Chondrocyte (in vitro differentiated cells): ENCODE data around the gene TSPAN1. TPM values are rescaled to one million over a fixed set of nuclear protein-coding genes. Genes with fewer than 3 reads are reported as not detected.
A peak's percentile ranks its signal among the peaks of the same experiment; 100 is the strongest.

Experiments used
- DNase-seq: peaks from one replicate; pipeline ENCODE4 v3.0.0; 2021; ENCODE audit warnings: mixed read lengths, low spot score
- H3K27ac Mint-ChIP-seq: one replicate; pipeline ENCODE4 v1.8.0; 2021; ENCODE audit warnings: mild to moderate bottlenecking, moderate library complexity, mixed read lengths; ENCODE audit not compliant: unreplicated experiment
- H3K27me3 Mint-ChIP-seq: 2 replicates; pipeline ENCODE4 v1.8.0; 2021; ENCODE audit warnings: low read depth, mixed read lengths
- H3K36me3 Mint-ChIP-seq: 2 replicates; pipeline ENCODE4 v1.8.0; 2021; ENCODE audit warnings: low read depth, mixed read lengths
- H3K4me1 Mint-ChIP-seq: 2 replicates; pipeline ENCODE4 v1.8.0; 2021; ENCODE audit warnings: low read depth, mild to moderate bottlenecking, mixed read lengths
- H3K4me3 Mint-ChIP-seq: one replicate; pipeline ENCODE4 v1.8.0; 2021; ENCODE audit warnings: mild to moderate bottlenecking, moderate library complexity, mixed read lengths; ENCODE audit not compliant: unreplicated experiment
- H3K9me3 Mint-ChIP-seq: 2 replicates; pipeline ENCODE4 v1.8.0; 2021; ENCODE audit warnings: low read depth, mixed read lengths
- CTCF ChIP-seq: fragments of 200-600 bp; sonication (generic); IDR thresholded peaks from 2 replicates; pipeline ENCODE4 v1.5.0; 2021; ENCODE audit warnings: antibody characterized with exemption, mild to moderate bottlenecking, moderate library complexity
- total RNA-seq: library from RNA; stranded (reverse); gene quantifications from 3 replicates; pipeline ENCODE4 v1.2.1, GENCODE V29; 2021

The TSPAN1 gene
- total RNA-seq, 1 donor from 2014 or later = 1.6 TPM

DNA sequence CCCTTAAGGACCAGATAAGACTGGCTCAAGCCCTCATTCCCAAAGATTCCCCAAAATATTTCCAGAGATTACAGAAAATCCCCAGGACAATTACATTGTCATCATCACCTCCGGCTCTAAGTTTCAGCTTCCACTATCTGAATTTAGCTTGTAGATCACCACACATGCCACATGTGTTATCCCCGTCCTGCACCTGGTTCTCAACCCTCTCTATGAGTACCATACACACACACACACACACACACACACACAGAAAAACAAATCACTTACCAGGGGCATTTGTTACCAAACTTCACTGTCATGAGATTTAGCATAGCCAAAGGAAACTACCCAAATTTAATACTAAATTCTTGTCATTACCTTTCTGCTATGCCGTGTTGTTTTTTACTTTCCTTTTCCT lies 15.4 kb upstream of the TSPAN1 start:
- no peaks in the 10 kb centered on the region for H3K27me3 Mint-ChIP-seq
- H3K4me3 Mint-ChIP-seq = no peak overlapping the region
- DNase-seq = no peak
- no peaks in the 10 kb centered on the region for H3K4me1 Mint-ChIP-seq
- no peaks in the 10 kb centered on the region for H3K36me3 Mint-ChIP-seq
- no peak overlapping the region for H3K27ac Mint-ChIP-seq
- no peak for TF ChIP-seq CTCF
- no peaks in the 10 kb centered on the region for H3K9me3 Mint-ChIP-seq

DNA sequence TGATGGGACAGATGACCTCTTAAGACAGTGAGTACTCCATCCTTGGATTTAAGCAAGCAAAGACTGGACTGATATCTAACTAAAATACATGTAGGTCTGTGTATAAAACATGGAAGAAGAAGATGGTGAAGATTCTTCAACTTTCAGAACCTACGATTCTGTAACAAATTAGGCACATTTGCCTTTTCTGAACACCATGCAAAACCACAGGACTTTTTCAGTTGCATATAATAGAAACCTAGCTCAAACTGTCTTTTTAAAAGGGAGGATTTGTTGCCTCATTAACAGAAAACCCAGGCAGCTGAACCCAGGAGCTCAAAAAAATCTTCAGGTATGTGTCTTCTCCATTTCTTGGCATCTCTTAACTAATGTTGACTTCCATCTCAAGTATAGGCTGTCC lies 14.7 kb upstream of the TSPAN1 start:
- Mint-ChIP-seq H3K27ac (no peak overlapping the region), H3K27me3 (no peaks in the 10 kb centered on the region), H3K4me3 (no peak overlapping the region), H3K4me1 (no peaks in the 10 kb centered on the region), H3K9me3 (no peaks in the 10 kb centered on the region), H3K36me3 (no peaks in the 10 kb centered on the region)
- no peak for TF ChIP-seq CTCF
- DNase-seq = no peak

DNA sequence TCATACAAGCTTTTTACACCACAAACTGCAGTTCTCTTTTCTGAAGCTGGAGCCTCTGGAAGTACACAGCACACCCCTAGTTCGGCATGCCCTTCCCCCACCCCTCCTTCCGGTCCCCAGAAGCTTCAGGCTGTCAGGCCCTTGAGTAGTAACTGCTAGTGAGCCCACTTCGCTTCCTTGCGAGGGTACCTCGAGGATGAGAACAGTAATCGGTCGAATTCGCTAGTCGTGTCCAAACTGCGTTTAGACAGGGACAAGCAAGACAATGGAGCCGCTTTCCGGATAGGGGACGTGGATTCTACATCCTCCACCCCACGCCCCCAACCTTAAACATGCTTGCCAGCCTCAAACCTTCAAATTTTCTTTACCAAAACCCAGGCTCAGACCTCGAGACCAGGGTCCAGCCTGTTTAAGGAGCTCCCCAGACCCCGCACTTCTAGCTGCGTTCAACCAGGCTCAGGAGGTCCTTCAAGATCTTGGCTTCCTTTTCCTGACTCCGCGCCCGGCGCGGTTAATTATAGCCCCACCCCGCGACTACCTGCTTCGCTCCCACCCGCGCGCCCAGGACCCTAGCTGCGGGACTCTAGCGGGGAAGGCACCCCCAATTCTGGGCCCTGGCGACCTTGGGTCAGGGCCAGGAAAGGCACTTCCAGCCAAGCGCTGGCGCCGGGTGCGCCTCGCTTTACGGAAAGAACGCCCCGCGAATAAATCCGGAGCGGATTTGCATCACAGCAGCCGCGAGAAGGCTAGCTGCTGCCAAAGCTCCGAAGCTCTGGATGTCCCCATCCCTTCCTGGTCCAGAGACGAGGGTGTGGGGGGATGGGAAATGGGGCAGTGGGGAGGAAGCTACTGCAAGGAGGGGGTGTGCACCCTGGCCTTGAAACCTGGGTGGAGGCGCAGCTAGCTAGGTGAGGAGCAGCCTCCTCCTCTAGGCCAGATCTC lies 8.1 kb upstream of the TSPAN1 start:
- no peaks in the 10 kb centered on the region for H3K9me3 Mint-ChIP-seq
- H3K27me3 Mint-ChIP-seq = no peaks in the 10 kb centered on the region
- H3K36me3 Mint-ChIP-seq = no peaks in the 10 kb centered on the region
- no peak overlapping the region for H3K27ac Mint-ChIP-seq
- H3K4me3 Mint-ChIP-seq = peak overlapping the region; percentile 46
- no peak for TF ChIP-seq CTCF
- no peak for DNase-seq
- peaks cover 4% of the 10 kb centered on the region for H3K4me1 Mint-ChIP-seq

DNA sequence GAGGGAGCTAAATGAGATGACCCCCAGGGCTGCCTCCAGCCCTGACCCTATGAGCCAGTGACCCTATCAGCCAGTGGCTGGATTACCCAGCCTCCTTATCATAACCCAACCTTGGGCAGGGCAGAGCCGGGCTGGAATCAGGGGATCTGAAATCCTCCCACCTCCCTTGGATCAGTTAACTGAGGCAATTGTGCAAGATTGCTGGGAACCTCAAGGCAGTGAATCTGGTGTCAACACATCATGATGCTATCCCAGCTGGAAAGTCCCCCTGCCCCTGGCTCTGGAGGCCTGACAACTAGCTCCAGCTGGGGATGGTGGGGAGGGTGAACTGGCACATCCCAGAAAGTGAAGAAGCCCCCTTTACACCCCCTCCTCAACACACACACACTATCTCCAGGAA lies 6.4 kb upstream of the TSPAN1 start:
- Mint-ChIP-seq H3K4me3 (no peak overlapping the region), H3K27ac (no peak overlapping the region), H3K4me1 (peaks cover 6% of the 10 kb centered on the region), H3K36me3 (no peaks in the 10 kb centered on the region), H3K27me3 (no peaks in the 10 kb centered on the region), H3K9me3 (no peaks in the 10 kb centered on the region)
- DNase-seq = no peak
- TF ChIP-seq CTCF = no peak

DNA sequence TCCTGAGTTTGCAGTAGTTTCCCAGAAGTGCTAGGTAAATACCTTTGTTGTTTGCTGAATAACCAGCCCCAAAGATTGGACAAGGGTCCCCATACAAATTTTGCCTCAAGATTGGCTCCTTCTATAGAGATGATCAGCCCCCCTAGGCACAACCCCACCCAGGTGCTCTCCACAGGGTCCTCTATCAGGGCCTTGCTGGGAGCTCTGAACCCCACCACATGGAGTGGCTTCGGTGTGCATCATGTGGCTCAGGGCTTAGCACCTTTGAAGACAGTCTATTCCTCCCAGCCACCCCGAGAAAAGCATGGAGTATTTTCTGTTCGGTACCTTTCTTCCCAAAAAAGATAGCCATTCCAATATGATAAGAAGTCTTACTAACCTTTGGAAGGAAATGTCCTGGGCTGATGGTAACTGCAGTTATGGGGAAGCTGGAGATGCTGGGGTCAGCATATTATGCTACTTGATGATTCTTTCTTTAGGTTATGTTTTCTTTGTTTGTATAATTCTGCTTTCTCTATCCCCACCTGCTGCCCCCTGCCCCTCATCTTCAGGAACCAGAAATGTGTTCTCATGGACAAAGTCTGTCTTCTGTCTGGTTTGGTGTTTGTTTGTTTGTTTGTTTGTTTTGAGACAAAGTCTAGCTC lies 5.0 kb upstream of the TSPAN1 start:
- peaks cover 6% of the 10 kb centered on the region for H3K4me1 Mint-ChIP-seq
- H3K4me3 Mint-ChIP-seq = no peak overlapping the region
- TF ChIP-seq CTCF = no peak
- DNase-seq = no peak
- H3K9me3 Mint-ChIP-seq = no peaks in the 10 kb centered on the region
- no peaks in the 10 kb centered on the region for H3K36me3 Mint-ChIP-seq
- no peaks in the 10 kb centered on the region for H3K27me3 Mint-ChIP-seq
- H3K27ac Mint-ChIP-seq = no peak overlapping the region
